ENCODE measurements around the gene PLXND1.

The PLXND1 gene

DNA sequence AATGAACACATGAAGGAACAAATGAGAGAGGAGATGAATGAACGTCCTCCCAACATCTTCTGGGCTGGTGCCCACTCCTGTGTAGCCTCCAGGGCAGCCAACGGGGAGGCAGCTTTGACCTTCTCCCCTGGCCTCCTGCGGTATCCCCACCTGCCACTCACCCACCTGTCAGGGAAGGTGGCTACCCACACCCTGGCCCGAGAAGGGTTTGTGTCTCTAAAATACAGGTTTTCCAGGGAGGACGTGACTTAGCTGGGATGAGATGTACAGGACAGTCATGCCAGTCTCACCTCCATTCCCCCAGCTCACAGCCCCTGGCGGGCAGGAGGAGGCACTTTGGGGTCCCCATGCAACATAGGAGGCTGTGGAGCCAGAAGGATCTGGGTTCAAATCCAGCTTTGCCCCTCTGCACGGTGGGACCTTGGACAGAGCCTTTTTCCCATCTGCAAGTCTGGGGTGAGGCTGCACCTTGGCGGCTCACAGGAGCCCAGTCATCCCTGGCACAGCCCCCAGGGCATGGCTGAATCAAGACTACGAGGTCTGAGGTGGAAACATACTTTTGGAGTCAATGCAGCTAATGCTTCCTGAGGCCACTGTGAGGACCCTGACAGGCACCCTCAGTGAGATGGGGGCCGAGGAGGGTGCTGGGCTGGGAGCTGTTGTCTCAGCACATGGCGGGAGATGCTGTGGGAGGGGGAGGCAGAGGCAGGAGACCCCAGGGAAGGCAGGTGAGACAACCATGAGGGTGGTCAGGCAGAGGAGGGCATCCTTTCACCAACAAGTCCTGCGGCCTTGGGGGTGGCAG, 11.1 kb upstream of the PLXND1 start:
- no peak overlapping the region for H3K4me3 ChIP-seq
- no peak for TF ChIP-seq CTCF (IDR thresholded peaks at IDR 0.05)
- no peak for DNase-seq (ENCODE audit: low spot score)
- peak overlapping the region in 1 of 2 donors; percentile 75 for H3K27ac ChIP-seq

- Histone ChIP-seq H3K27ac (peak overlapping the region; percentile 21 to 75), H3K4me3 (no peak overlapping the region)
- no peak for DNase-seq (ENCODE audit: low spot score)
- TF ChIP-seq CTCF (IDR thresholded peaks at IDR 0.05): no peak
These were observed 10.2 kb upstream of the PLXND1 start for GRCh38 chr3:129616713-129617112.

- peak overlapping the region; percentile 49 to 75 for H3K27ac ChIP-seq
- no peak overlapping the region for H3K4me3 ChIP-seq
- DNase-seq (ENCODE audit: low spot score): no peak
- TF ChIP-seq CTCF (IDR thresholded peaks at IDR 0.05): no peak
These were observed 9.8 kb upstream of the PLXND1 start for GRCh38 chr3:129616291-129616690.

DNA sequence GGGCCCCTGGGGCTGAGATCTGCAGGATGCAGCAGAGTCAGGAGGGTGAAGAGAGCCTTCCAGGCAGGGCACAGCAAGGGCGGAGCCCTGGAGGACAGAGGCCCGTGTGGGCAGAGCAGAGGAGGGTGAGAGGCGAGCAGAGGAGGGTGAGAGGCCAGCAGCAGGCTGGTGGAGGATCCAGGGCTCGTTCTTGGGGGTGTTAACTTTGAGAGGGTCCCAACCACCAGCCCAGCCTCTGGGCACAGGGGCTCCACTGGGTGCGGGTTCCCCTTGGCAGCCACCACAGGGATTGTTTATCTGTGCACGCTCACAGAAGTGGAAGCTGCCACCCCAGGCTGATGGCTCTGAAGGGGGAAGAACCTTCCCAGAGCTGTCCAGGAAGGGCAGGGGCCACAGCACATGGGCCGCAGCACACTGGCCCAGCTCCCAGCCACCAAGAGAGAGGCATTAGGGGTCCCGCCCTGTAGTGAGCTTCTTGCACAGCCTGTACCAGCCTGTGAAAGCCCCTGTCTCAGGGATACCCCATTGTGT, 9.3 kb upstream of the PLXND1 start:
- no peak for DNase-seq (ENCODE audit: low spot score)
- peak overlapping the region; percentile 49 to 75 for H3K27ac ChIP-seq
- no peak for TF ChIP-seq CTCF (IDR thresholded peaks at IDR 0.05)
- no peak overlapping the region for H3K4me3 ChIP-seq

DNA sequence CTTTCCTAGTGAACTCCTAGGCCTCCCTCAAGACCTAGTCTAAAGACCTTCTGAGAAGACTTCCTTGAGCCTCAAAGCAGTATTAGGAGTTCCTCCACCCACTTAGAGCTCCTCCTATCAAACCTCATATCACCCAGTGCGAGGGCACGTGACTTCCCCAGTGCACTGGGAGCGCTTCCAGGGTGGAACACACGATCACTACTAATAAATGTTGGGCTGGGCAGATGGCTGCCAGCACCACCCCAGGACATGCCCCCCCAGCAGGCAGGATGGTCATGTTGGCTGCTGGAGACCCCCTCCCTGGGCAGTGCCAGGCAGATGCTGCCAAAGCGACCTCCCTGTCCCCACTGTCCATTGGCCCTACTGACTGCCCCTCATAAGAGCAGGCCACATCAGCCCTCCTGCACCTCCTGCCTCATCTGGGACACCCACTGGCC, 8.5 kb upstream of the PLXND1 start:
- TF ChIP-seq CTCF (IDR thresholded peaks at IDR 0.05): no peak
- no peak for DNase-seq (ENCODE audit: low spot score)
- Histone ChIP-seq H3K27ac (peak overlapping the region in 1 of 2 donors; percentile 75), H3K4me3 (no peak overlapping the region)

DNA sequence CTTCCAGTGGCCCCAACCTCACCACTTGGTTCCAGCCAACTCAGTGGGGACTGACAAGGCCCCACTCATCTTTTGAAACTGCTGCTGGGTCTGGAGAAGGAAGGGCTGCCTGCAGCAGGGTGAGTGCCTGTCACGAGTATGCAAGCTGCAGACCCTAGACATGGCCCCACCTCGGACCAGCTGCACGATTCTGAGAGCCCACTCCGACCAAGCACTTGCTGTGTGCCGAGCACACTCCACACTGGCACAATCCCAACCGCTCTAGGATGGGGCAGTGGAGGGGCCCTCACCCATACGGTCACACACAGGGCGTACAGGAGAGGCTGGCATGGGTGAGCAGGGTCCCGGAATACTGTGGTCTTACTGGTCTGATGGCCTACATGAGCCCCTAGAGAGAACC, 8.0 kb upstream of the PLXND1 start:
- H3K27ac ChIP-seq: peak overlapping the region in 1 of 2 donors; percentile 75
- no peak for DNase-seq (ENCODE audit: low spot score)
- no peak for TF ChIP-seq CTCF (IDR thresholded peaks at IDR 0.05)
- H3K4me3 ChIP-seq: no peak overlapping the region

- no peak for DNase-seq (ENCODE audit: low spot score)
- no peak for TF ChIP-seq CTCF (IDR thresholded peaks at IDR 0.05)
- Histone ChIP-seq H3K4me3 (no peak overlapping the region), H3K27ac (peak overlapping the region in 1 of 2 donors; percentile 76)
These were observed 6.9 kb upstream of the PLXND1 start for GRCh38 chr3:129613367-129613740.
